Suprapubic skin (tissue), 4 donors: ENCODE measurements around the gene TEX14. TPM values are rescaled to one million over a fixed set of nuclear protein-coding genes. Genes with fewer than 3 reads are reported as not detected.
"Not testable (repeated sequence)": the region's sequence is repeated elsewhere in the genome, so short reads cannot be mapped to it uniquely, and the experiment has no call there.

ENCODE experiments used
- DNase-seq, 2 donors: peaks; one replicate each; pipeline ENCODE4 v3.0.0-alpha.2; 2019; ENCODE audit warnings: low spot score in 2 of 2
- H3K27ac ChIP-seq: fragments of 200-600 bp; sonication (generic); one replicate; pipeline ENCODE4 v1.5.1; 2019
- H3K27me3 ChIP-seq: fragments of 200-600 bp; sonication (generic); one replicate; pipeline ENCODE4 v1.5.1; 2019
- H3K36me3 ChIP-seq: fragments of 200-600 bp; sonication (generic); one replicate; pipeline ENCODE4 v1.5.1; 2019
- H3K4me1 ChIP-seq: fragments of 200-600 bp; sonication (generic); one replicate; pipeline ENCODE4 v1.5.1; 2019
- H3K4me3 ChIP-seq: fragments of 200-600 bp; sonication (generic); one replicate; pipeline ENCODE4 v1.5.1; 2019; ENCODE audit warnings: mild to moderate bottlenecking
- H3K9me3 ChIP-seq: fragments of 200-600 bp; sonication (generic); one replicate; pipeline ENCODE4 v1.5.1; 2019
- EP300 ChIP-seq: sonication (generic); formaldehyde crosslinking; IDR thresholded peaks from one replicate; pipeline ENCODE4 v1.6.1; 2017; ENCODE audit warnings: antibody characterized with exemption
- POLR2A ChIP-seq, 2 donors: fragments of 450-650 bp; IDR thresholded peaks; one replicate each; pipeline ENCODE4 v1.6.1; 2017; ENCODE audit warnings: antibody characterized with exemption in 2 of 2, mild to moderate bottlenecking in 2 of 2, moderate library complexity in 2 of 2
- POLR2AphosphoS5 ChIP-seq, 3 donors: sonication (generic); formaldehyde crosslinking; IDR thresholded peaks; one replicate each; pipeline ENCODE4 v1.6.1; 2017; ENCODE audit warnings: antibody characterized with exemption in 3 of 3
- WGBS: methylation state at CpG from one replicate; pipeline ENCODE4 v1.1.5; 2018; 5-methylcytosine and 5-hydroxymethylcytosine counted together
- total RNA-seq, 4 donors: library from RNA; depleted of rRNA; stranded (reverse); fragments of >200 nt; gene quantifications; one replicate each; pipeline ENCODE4 v1.1.0, GENCODE V29; 2016
- TF ChIP-seq, protein P1 (sequence below), 2 donors: fragments of 200-600 bp in 1 of 2; fragments of 450-650 bp in 1 of 2; sonication (generic) in 1 of 2; IDR thresholded peaks; one replicate each; pipeline ENCODE4 v1.5.1; 2016 to 2019; ENCODE audit warnings: antibody characterized with exemption in 2 of 2, mild to moderate bottlenecking in 1 of 2, moderate library complexity in 1 of 2

Gene TEX14
- total RNA-seq, 4 donors from 2014 or later: 0.15 to 0.34 (median 0.32) TPM; not detected in 1

DNA sequence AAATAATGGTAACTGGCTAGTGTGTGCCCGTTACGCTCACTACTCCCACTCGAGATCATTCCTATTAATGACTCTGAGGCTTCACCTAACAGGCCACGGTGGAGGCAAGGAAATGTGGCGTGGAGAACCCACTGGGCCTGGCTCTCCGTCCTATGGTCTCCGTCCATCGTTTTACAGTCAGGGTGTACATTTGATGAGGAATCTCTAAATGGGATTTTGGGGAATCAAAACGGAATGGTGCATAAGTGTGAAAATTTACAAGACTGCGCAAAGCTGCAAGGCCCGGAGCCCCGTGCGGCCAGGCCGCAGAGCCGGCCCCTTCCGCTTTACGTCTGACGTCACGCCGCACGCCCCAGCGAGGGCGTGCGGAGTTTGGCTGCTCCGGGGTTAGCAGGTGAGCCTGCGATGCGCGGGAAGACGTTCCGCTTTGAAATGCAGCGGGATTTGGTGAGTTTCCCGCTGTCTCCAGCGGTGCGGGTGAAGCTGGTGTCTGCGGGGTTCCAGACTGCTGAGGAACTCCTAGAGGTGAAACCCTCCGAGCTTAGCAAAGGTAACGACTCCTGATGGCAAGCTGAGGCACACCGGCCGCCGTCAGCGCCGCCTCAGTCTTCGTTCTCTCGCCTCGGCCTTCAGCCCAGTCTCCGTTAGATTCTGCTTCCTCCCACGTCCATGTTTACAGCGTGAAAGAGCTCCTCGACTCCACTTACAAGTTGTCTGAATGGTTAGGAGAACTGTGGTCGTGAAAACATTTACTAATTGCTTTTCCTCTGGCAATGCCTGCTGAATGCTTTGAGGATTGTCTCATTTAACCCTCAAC, 602 bp upstream of the TEX14 start, which contains the start of gene RAD51C:
TSS of gene RAD51C (plus strand) at position 364 of the 817 bp plus-strand sequence. CDS start at position 406, 42 bp downstream.
- peak; percentile 83 to 88 for DNase-seq
- H3K4me3 ChIP-seq: peak within 1 kb of the TSS; percentile 70
- no peaks in the 10 kb centered on the region for H3K27me3 ChIP-seq
- peak within 1 kb of the TSS; percentile 81 for H3K27ac ChIP-seq
- TF ChIP-seq POLR2AphosphoS5 (IDR thresholded peaks at IDR 0.05) (no peak), EP300 (peak; percentile 13)
- TF ChIP-seq, protein P1, sequence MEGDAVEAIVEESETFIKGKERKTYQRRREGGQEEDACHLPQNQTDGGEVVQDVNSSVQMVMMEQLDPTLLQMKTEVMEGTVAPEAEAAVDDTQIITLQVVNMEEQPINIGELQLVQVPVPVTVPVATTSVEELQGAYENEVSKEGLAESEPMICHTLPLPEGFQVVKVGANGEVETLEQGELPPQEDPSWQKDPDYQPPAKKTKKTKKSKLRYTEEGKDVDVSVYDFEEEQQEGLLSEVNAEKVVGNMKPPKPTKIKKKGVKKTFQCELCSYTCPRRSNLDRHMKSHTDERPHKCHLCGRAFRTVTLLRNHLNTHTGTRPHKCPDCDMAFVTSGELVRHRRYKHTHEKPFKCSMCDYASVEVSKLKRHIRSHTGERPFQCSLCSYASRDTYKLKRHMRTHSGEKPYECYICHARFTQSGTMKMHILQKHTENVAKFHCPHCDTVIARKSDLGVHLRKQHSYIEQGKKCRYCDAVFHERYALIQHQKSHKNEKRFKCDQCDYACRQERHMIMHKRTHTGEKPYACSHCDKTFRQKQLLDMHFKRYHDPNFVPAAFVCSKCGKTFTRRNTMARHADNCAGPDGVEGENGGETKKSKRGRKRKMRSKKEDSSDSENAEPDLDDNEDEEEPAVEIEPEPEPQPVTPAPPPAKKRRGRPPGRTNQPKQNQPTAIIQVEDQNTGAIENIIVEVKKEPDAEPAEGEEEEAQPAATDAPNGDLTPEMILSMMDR (IDR thresholded peaks at IDR 0.05): no peak
- H3K9me3 ChIP-seq: no peaks in the 10 kb centered on the region
- WGBS: 17% methylated on average over 39 of the region's 50 CpGs
- peaks cover 16% of the 10 kb centered on the region for H3K4me1 ChIP-seq
- H3K36me3 ChIP-seq: no peaks in the 10 kb centered on the region

DNA sequence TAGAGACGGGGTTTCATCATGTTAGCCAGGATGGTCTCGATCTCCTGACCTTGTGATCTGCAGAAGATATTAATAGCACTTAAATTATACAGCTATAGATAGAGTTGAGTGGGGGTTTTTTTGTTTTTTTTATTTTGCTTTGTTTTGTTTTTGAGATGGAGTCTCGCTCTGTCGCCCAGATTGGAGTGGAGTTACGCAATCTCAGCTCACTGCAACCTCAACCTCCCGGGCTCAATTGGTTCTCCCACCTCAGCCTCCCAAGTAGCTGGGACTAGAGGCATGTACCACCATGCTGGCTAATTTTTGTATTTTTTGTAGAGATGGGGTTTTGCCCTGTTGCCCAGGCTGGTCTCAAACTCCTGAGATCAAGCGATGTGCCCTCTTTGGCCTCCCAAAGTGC, 1.8 kb downstream of the TEX14 start:
- not testable (repeated sequence) for H3K27me3 ChIP-seq, H3K4me3 ChIP-seq, DNase-seq, H3K9me3 ChIP-seq, H3K36me3 ChIP-seq, H3K27ac ChIP-seq
- 95% methylated on average over 7 of the region's 7 CpGs for WGBS
- H3K4me1 ChIP-seq: peaks cover 16% of the 10 kb centered on the region

DNA sequence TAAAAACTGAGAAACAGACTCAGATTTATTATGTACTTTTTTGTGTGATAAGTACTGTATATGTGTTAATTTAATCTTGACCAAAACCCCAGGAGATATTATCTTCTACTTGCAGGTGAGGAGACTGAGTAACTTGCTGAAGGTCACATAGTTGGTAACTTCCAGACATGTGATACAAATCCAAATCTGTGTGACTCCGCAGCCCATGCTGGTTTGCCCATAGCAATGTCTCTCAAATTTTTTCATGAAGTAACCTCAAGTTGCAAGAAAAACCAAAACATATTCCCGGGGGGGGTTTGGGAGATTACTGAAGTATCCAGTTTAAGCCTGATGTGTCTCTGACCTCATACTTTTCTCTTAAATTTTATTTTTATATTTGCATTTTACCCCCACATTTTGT, 3.3 kb downstream of the TEX14 start:
- Histone ChIP-seq H3K36me3 (no peaks in the 10 kb centered on the region), H3K9me3 (no peaks in the 10 kb centered on the region), H3K27me3 (no peaks in the 10 kb centered on the region), H3K27ac (no peak overlapping the region), H3K4me1 (peaks cover 13% of the 10 kb centered on the region), H3K4me3 (no peak overlapping the region)
- no peak for DNase-seq
- WGBS: 88% methylated on average over 2 of the region's 2 CpGs
- TF ChIP-seq EP300: no peak
- no peak for TF ChIP-seq POLR2AphosphoS5 (IDR thresholded peaks at IDR 0.05)
- no peak for TF ChIP-seq POLR2A (IDR thresholded peaks at IDR 0.05)
- TF ChIP-seq, protein P1 (IDR thresholded peaks at IDR 0.05): no peak

DNA sequence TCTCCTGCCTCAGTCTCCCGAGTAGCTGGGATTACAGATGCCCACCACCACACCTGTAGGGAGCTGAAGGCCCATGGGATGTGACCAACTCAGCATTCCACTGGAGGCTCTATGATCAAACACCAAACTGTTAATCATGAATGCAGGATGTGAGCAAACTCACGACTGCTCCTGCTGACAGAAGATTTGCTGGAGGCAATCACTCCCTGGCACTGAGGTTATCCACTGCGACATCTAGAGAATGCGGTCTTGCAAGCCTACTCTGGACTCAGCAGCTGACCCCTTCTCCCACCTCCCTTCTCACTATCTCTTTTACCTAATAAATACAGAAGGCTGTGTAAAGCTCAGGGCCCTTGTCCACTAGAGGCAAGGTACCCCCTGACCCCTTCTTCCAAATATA, 4.9 kb downstream of the TEX14 start:
- 39% methylated on average over 3 of the region's 4 CpGs for WGBS
- Histone ChIP-seq H3K27me3 (no peaks in the 10 kb centered on the region), H3K9me3 (no peaks in the 10 kb centered on the region), H3K36me3 (no peaks in the 10 kb centered on the region), H3K27ac (no peak overlapping the region), H3K4me1 (no peaks in the 10 kb centered on the region), H3K4me3 (no peak overlapping the region)
- no peak for DNase-seq
- TF ChIP-seq POLR2A (IDR thresholded peaks at IDR 0.05): no peak
- TF ChIP-seq POLR2AphosphoS5 (IDR thresholded peaks at IDR 0.05): no peak
- TF ChIP-seq, protein P1 (IDR thresholded peaks at IDR 0.05): no peak
- TF ChIP-seq EP300: no peak

DNA sequence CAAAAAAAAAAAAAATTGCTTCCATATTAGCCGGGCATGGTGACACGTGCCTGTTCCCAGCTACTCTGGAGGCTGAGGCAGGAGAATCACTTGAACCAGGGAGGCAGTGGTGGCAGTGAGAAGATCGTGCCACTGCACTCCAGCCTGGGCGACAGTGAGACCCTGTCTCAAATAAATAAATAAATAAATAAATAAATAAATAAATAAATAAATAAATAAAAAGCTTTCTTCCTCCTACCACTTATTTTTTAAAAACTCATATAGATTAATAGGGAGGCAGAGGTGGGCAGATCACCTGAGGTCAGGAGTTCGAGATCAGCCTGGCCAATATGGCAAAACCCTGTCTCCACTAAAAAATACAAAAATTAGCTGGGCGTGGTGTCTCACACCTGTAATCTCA, 7.4 kb downstream of the TEX14 start:
- H3K27ac ChIP-seq, H3K4me1 ChIP-seq, H3K4me3 ChIP-seq, DNase-seq, H3K36me3 ChIP-seq, H3K27me3 ChIP-seq, H3K9me3 ChIP-seq: not testable (repeated sequence)
- WGBS: 88% methylated on average over 6 of the region's 6 CpGs

DNA sequence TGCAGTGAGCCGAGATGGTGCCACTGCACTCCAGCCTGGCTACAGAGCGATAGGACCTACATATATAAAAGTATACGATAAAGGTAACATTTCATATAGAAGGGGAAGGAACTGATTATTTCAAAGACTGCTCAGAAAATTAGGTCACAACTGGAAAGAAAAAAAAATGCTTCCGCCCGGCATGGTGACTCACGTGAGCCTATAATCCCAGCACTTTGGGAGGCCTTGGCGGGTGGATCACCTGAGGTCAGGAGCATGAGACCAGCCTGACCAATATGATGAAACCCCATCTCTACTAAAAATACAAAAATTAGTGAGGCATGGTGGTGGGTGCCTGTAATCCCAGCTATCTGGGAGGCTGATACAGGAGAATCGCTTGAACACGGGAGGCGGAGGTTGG, 7.8 kb downstream of the TEX14 start:
- DNase-seq: no peak
- Histone ChIP-seq H3K27ac (no peak overlapping the region), H3K9me3 (no peaks in the 10 kb centered on the region), H3K36me3 (no peaks in the 10 kb centered on the region), H3K27me3 (no peaks in the 10 kb centered on the region), H3K4me3 (no peak overlapping the region), H3K4me1 (no peaks in the 10 kb centered on the region)
- WGBS: 91% methylated on average over 10 of the region's 10 CpGs
- TF ChIP-seq POLR2AphosphoS5 (IDR thresholded peaks at IDR 0.05) (no peak), EP300 (no peak), POLR2A (IDR thresholded peaks at IDR 0.05) (no peak)
- TF ChIP-seq, protein P1 (IDR thresholded peaks at IDR 0.05): no peak
